ENCODE results near the gene MYOM3.
"Not testable (repeated sequence)": the region's sequence is repeated elsewhere in the genome, so short reads cannot be mapped to it uniquely, and the experiment has no call there.

Gene MYOM3

GRCh38 chr1:24071941-24072340 lies 40.0 kb downstream of the MYOM3 start:
- no peak for DNase-seq

GRCh38 chr1:24070821-24071393 lies 41.0 kb downstream of the MYOM3 start:
- DNase-seq, result peak; percentile 82
- ATAC-seq, result peak; percentile 74

More at GRCh38 chr1:24071941-24072340, 40.0 kb downstream of the MYOM3 start:
- ATAC-seq, result no peak

GRCh38 chr1:24069817-24070216 lies 42.1 kb downstream of the MYOM3 start:
- no peak for ATAC-seq

GRCh38 chr1:24067978-24068377 lies 44.0 kb downstream of the MYOM3 start:
- ATAC-seq (no peak), DNase-seq (no peak)

More at GRCh38 chr1:24069817-24070216, 42.1 kb downstream of the MYOM3 start:
- DNase-seq, result no peak

- DNase-seq, result no peak
- ATAC-seq, result no peak
Observed at GRCh38 chr1:24065304-24065703, 46.6 kb downstream of the MYOM3 start.

- ATAC-seq, result no peak
- DNase-seq, result no peak
Observed at GRCh38 chr1:24062221-24062620, 49.7 kb downstream of the MYOM3 start.

- ATAC-seq, result no peak
- DNase-seq, result no peak
Observed at GRCh38 chr1:24060482-24060881, 51.5 kb downstream of the MYOM3 start.

- ATAC-seq (no peak), DNase-seq (no peak)
Observed at GRCh38 chr1:24058671-24059455, 53.1 kb downstream of the MYOM3 start.

GRCh38 chr1:24057171-24057570 lies 54.8 kb downstream of the MYOM3 start:
- DNase-seq, result no peak
- ATAC-seq, result no peak

- DNase-seq (no peak), ATAC-seq (no peak)
Observed at GRCh38 chr1:24055681-24056080, 56.3 kb downstream of the MYOM3 start.

GRCh38 chr1:24052220-24052619 lies 59.7 kb downstream of the MYOM3 start:
- DNase-seq (no peak), ATAC-seq (no peak)

GRCh38 chr1:24051206-24051945 lies 60.6 kb downstream of the MYOM3 start:
- ATAC-seq (no peak), DNase-seq (no peak)

- DNase-seq (no peak), ATAC-seq (no peak)
Observed at GRCh38 chr1:24049733-24050132, 62.2 kb downstream of the MYOM3 start.

GRCh38 chr1:24048894-24049293 lies 63.0 kb downstream of the MYOM3 start:
- DNase-seq, ATAC-seq: not testable (repeated sequence)

- DNase-seq, result no peak
- ATAC-seq, result no peak
Observed at GRCh38 chr1:24048205-24048869, 63.6 kb downstream of the MYOM3 start.

- ATAC-seq (no peak), DNase-seq (no peak)
Observed at GRCh38 chr1:24047110-24047477, 64.8 kb downstream of the MYOM3 start.

GRCh38 chr1:24045771-24046170 lies 66.2 kb downstream of the MYOM3 start:
- ATAC-seq, result no peak
- DNase-seq, result no peak

GRCh38 chr1:24044672-24045071 lies 67.3 kb downstream of the MYOM3 start:
- not testable (repeated sequence) for DNase-seq, ATAC-seq

- ATAC-seq (no peak), DNase-seq (no peak)
Observed at GRCh38 chr1:24043345-24044032, 68.4 kb downstream of the MYOM3 start.

- DNase-seq, result no peak
- no peak for ATAC-seq
Observed at GRCh38 chr1:24042315-24042714, 69.6 kb downstream of the MYOM3 start.

- ATAC-seq, result no peak
Observed at GRCh38 chr1:24036088-24036487, 75.8 kb downstream of the MYOM3 start.

GRCh38 chr1:24032981-24033380 lies 79.0 kb downstream of the MYOM3 start:
- DNase-seq (no peak), ATAC-seq (no peak)

More at GRCh38 chr1:24036088-24036487, 75.8 kb downstream of the MYOM3 start:
- no peak for DNase-seq
